OCI-LY1 (cell line): Measurements from ENCODE around the gene MGRN1.

Source experiments
- CTCF ChIP-seq: fragments of 200-600 bp; sonication (generic), shearing (Covaris generic); IDR thresholded peaks from 2 replicates; pipeline ENCODE4 v1.5.1; 2017; ENCODE audit warnings: mild to moderate bottlenecking, antibody characterized with exemption, low read length, moderate library complexity, mixed read lengths
- EZH2 ChIP-seq: fragments of 200-600 bp; sonication (generic), shearing (Covaris generic); IDR thresholded peaks from 2 replicates; pipeline ENCODE4 v1.8.0; 2017; ENCODE audit warnings: borderline replicate concordance, mixed run types, mild to moderate bottlenecking, antibody characterized with exemption, low read length, moderate library complexity, mixed read lengths

GRCh38 chr16:4734730-4735535 is 110.3 kb downstream of the MGRN1 start:
- no peak for TF ChIP-seq CTCF
- TF ChIP-seq EZH2 = no peak
